HepG2 (cell line): ENCODE measurements around the gene PIGL. TPM values are rescaled to one million over a fixed set of nuclear protein-coding genes. Genes with fewer than 3 reads are reported as not detected.

Source experiments
- BHLHE40 ChIP-seq: IDR thresholded peaks from 2 replicates; pipeline ENCODE4 v1.6.1; 2011; ENCODE audit warnings: low read length, improper control_type of control experiment
- BORCS8-MEF2B ChIP-seq: sonication (generic); formaldehyde crosslinking; IDR thresholded peaks from 2 replicates; pipeline ENCODE4 v1.8.0; 2022; ENCODE audit warnings: mild to moderate bottlenecking, missing genetic modification reagents
- CBX1 ChIP-seq: IDR thresholded peaks from one replicate; pipeline ENCODE4 v1.6.1; 2016; ENCODE audit warnings: antibody characterized with exemption, low read depth
- DNMT1 ChIP-seq: sonication (generic); formaldehyde crosslinking; IDR thresholded peaks from 2 replicates; pipeline ENCODE4 v1.5.1; 2020; ENCODE audit warnings: mild to moderate bottlenecking, missing genetic modification reagents
- ETV6 ChIP-seq: sonication (generic); formaldehyde crosslinking; conservative IDR thresholded peaks from 2 replicates; pipeline ENCODE4 v1.4.0; 2020; ENCODE audit warnings: missing genetic modification reagents
- FIP1L1 ChIP-seq: fragments of 200-400 bp; formaldehyde crosslinking; IDR thresholded peaks from 2 replicates; pipeline ENCODE4 v1.6.1; 2018; ENCODE audit warnings: low read depth, mild to moderate bottlenecking, low read length, moderate library complexity, borderline replicate concordance; ENCODE audit not compliant: insufficient read depth
- GZF1 ChIP-seq: sonication (generic); formaldehyde crosslinking; IDR thresholded peaks from 2 replicates; pipeline ENCODE4 v1.5.1; 2020; ENCODE audit warnings: mild to moderate bottlenecking, missing genetic modification reagents
- HMGA1 ChIP-seq: sonication (generic); formaldehyde crosslinking; conservative IDR thresholded peaks from 2 replicates; pipeline ENCODE4 v1.4.0; 2020; ENCODE audit warnings: missing genetic modification reagents
- NFIC ChIP-seq: IDR thresholded peaks from 2 replicates; pipeline ENCODE4 v1.6.1; 2012; ENCODE audit warnings: mild to moderate bottlenecking, low read length, inconsistent platforms
- NFYC ChIP-seq: IDR thresholded peaks from 2 replicates; pipeline ENCODE4 v1.6.1; 2016; ENCODE audit warnings: missing genetic modification reagents, missing compliant biosample characterization
- SALL1 ChIP-seq: sonication (generic); formaldehyde crosslinking; IDR thresholded peaks from 2 replicates; pipeline ENCODE4 v1.8.0; 2022; ENCODE audit warnings: mild to moderate bottlenecking, missing genetic modification reagents
- SRSF9 ChIP-seq: fragments of 200-400 bp; formaldehyde crosslinking; IDR thresholded peaks from 2 replicates; pipeline ENCODE4 v1.6.1; 2018; ENCODE audit warnings: borderline replicate concordance, mild to moderate bottlenecking, low read depth, low read length; ENCODE audit not compliant: insufficient read depth, poor library complexity, severe bottlenecking
- STAT5B ChIP-seq: sonication (generic); formaldehyde crosslinking; IDR thresholded peaks from 2 replicates; pipeline ENCODE4 v1.4.0; 2020; ENCODE audit warnings: missing genetic modification reagents
- ZFP1 ChIP-seq: IDR thresholded peaks from 2 replicates; pipeline ENCODE4 v1.6.1; 2016
- ZNF431 ChIP-seq: sonication (generic); formaldehyde crosslinking; IDR thresholded peaks from 2 replicates; pipeline ENCODE4 v1.9.0; 2022; ENCODE audit warnings: missing genetic modification reagents, low read depth, mild to moderate bottlenecking, borderline replicate concordance
- ZNF564 ChIP-seq: sonication (generic); formaldehyde crosslinking; IDR thresholded peaks from 2 replicates; pipeline ENCODE4 v1.8.1; 2023; ENCODE audit warnings: mild to moderate bottlenecking, missing genetic modification reagents
- ZNF777 ChIP-seq: sonication (generic); formaldehyde crosslinking; IDR thresholded peaks from 2 replicates; pipeline ENCODE4 v1.4.0; 2020; ENCODE audit warnings: missing genetic modification reagents
- ZNF790 ChIP-seq: sonication (generic); formaldehyde crosslinking; IDR thresholded peaks from 2 replicates; pipeline ENCODE4 v1.8.0; 2022; ENCODE audit warnings: missing genetic modification reagents, mild to moderate bottlenecking, borderline replicate concordance
- polyA plus RNA-seq, 8 experiments: library from polyadenylated mRNA; depleted of rRNA in 3 of 8; stranded (reverse) in 7 of 8; unstranded in 1 of 8; fragments of >200 nt; fragmentation: Illumina TruSeq in 4 of 8; extraction: Trizol in 4 of 8; gene quantifications; 2 replicates each; pipeline versions ENCODE4 v1.2.1 to v1.2.3, GENCODE V29; 2011 to 2016; ENCODE audit warnings: low read depth in 4 of 8, missing spikeins in 1 of 8, mixed read lengths in 1 of 8; ENCODE audit not compliant: insufficient read depth in 1 of 8
- total RNA-seq, 5 experiments: library from RNA; depleted of rRNA; stranded (reverse); fragments of >200 nt; fragmentation: Illumina TruSeq; extraction: Trizol; gene quantifications; 2 replicates each; pipeline ENCODE4 v1.2.3, GENCODE V29; 2016; ENCODE audit warnings: low read depth in 1 of 5
- TF ChIP-seq, protein P1 (sequence below): sonication (generic); formaldehyde crosslinking; IDR thresholded peaks from 2 replicates; pipeline ENCODE4 v1.8.1; 2022; ENCODE audit warnings: low read depth, mild to moderate bottlenecking, missing genetic modification reagents
- TF ChIP-seq, protein P2 (sequence below): sonication (generic); formaldehyde crosslinking; IDR thresholded peaks from 2 replicates; pipeline ENCODE4 v1.5.1; 2020; ENCODE audit warnings: mild to moderate bottlenecking, missing genetic modification reagents, moderate library complexity
- TF ChIP-seq, protein P3 (sequence below): sonication (generic); formaldehyde crosslinking; IDR thresholded peaks from 2 replicates; pipeline ENCODE4 v1.5.0; 2020; ENCODE audit warnings: mild to moderate bottlenecking, missing genetic modification reagents
- TF ChIP-seq, protein P4 (sequence below): sonication (generic); formaldehyde crosslinking; IDR thresholded peaks from 2 replicates; pipeline ENCODE4 v1.8.0; 2022; ENCODE audit warnings: missing genetic modification reagents, mild to moderate bottlenecking, inconsistent platforms, borderline replicate concordance

Gene PIGL
- total and polyA plus RNA-seq, 2 of the 13 experiments (the other 11 are each of a cell fraction or from before 2014, with no cell fraction given): 28.5 to 63.8 TPM

DNA sequence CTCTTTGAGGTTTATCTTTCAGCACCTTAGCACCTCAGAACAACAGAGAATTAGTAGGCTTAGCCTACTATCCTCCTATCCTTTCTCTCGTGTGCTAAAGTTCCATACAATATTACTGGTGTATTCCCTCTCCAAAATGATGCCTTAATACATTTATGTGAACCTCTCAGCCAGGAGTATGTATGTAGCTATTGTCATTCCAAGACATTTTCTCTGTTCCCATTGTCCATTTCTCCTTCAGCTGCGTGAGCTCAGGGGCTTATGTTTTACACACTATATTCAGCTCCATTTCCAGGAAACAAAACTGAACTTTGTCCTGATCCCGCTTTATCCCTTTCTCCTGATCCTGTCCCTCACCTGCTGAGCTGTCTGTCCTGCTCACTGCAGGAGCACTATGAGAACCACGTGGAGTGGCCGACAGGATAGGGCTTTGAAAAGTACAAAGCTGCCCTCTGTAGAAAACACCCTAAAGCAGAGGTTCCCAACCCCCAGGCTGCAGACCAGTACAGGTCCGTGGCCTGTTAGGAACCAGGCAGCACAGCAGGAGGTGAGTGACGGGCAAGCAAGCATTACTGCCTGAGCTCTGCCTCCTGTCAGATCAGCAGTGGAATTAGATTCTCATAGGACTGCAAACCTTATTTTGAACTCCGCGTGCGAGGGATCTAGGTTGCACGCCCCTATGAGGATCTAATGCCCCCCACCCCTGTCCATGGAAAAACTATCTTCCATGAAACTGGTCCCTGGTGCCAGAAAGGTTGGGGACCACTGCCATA lies 80.5 kb downstream of the PIGL start (continued):
- TF ChIP-seq, protein P1, sequence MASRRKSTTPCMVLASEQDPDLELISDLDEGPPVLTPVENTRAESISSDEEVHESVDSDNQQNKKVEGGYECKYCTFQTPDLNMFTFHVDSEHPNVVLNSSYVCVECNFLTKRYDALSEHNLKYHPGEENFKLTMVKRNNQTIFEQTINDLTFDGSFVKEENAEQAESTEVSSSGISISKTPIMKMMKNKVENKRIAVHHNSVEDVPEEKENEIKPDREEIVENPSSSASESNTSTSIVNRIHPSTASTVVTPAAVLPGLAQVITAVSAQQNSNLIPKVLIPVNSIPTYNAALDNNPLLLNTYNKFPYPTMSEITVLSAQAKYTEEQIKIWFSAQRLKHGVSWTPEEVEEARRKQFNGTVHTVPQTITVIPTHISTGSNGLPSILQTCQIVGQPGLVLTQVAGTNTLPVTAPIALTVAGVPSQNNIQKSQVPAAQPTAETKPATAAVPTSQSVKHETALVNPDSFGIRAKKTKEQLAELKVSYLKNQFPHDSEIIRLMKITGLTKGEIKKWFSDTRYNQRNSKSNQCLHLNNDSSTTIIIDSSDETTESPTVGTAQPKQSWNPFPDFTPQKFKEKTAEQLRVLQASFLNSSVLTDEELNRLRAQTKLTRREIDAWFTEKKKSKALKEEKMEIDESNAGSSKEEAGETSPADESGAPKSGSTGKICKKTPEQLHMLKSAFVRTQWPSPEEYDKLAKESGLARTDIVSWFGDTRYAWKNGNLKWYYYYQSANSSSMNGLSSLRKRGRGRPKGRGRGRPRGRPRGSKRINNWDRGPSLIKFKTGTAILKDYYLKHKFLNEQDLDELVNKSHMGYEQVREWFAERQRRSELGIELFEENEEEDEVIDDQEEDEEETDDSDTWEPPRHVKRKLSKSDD (CRISPR knock-in tag): no peak; the same call in 1 of the 2 replicates
- TF ChIP-seq NFYC (CRISPR knock-in tag): no peak
- no peak for TF ChIP-seq FIP1L1
- 0 out of 2 replicates have a peak, but pooled peaks have one; percentile 34 for TF ChIP-seq NFIC
- TF ChIP-seq ZNF777: no peak
- TF ChIP-seq GZF1 (CRISPR knock-in tag): peak; percentile 83
- TF ChIP-seq CBX1: no peak
- TF ChIP-seq, protein P2, sequence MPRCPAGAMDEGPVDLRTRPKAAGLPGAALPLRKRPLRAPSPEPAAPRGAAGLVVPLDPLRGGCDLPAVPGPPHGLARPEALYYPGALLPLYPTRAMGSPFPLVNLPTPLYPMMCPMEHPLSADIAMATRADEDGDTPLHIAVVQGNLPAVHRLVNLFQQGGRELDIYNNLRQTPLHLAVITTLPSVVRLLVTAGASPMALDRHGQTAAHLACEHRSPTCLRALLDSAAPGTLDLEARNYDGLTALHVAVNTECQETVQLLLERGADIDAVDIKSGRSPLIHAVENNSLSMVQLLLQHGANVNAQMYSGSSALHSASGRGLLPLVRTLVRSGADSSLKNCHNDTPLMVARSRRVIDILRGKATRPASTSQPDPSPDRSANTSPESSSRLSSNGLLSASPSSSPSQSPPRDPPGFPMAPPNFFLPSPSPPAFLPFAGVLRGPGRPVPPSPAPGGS (CRISPR knock-in tag): no peak
- TF ChIP-seq BORCS8-MEF2B: 0 out of 2 replicates have a peak, but pooled peaks have one; percentile 42
- TF ChIP-seq ZNF564 (CRISPR knock-in tag): 0 out of 2 replicates have a peak, but pooled peaks have one; percentile 58
- TF ChIP-seq, protein P3, sequence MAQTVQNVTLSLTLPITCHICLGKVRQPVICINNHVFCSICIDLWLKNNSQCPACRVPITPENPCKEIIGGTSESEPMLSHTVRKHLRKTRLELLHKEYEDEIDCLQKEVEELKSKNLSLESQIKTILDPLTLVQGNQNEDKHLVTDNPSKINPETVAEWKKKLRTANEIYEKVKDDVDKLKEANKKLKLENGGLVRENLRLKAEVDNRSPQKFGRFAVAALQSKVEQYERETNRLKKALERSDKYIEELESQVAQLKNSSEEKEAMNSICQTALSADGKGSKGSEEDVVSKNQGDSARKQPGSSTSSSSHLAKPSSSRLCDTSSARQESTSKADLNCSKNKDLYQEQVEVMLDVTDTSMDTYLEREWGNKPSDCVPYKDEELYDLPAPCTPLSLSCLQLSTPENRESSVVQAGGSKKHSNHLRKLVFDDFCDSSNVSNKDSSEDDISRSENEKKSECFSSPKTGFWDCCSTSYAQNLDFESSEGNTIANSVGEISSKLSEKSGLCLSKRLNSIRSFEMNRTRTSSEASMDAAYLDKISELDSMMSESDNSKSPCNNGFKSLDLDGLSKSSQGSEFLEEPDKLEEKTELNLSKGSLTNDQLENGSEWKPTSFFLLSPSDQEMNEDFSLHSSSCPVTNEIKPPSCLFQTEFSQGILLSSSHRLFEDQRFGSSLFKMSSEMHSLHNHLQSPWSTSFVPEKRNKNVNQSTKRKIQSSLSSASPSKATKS: no peak
- TF ChIP-seq, protein P4, sequence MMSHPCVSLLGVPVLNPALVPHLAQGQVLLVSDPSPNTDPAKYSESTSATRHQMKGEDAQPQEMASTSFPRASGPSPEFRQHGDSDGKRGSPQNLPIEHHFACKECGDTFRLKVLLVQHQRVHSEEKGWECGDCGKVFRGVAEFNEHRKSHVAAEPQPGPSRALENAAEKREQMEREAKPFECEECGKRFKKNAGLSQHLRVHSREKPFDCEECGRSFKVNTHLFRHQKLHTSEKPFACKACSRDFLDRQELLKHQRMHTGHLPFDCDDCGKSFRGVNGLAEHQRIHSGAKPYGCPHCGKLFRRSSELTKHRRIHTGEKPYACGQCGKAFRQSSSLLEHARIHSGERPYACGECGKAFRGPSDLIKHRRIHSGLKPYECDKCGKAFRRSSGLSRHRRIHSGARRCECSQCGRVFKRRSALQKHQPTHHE (CRISPR knock-in tag): no peak
- TF ChIP-seq BHLHE40: no peak
- TF ChIP-seq HMGA1 (CRISPR knock-in tag): no peak
- peak; percentile 61 for TF ChIP-seq SALL1 (CRISPR knock-in tag)
- no peak for TF ChIP-seq STAT5B (CRISPR knock-in tag)
- TF ChIP-seq ZNF431 (CRISPR knock-in tag): 0 out of 2 replicates have a peak, but pooled peaks have one; percentile 6
- TF ChIP-seq ZNF790: no peak
- TF ChIP-seq ZFP1 (CRISPR knock-in tag): no peak
- TF ChIP-seq DNMT1 (CRISPR knock-in tag): no peak
- TF ChIP-seq SRSF9: no peak
- TF ChIP-seq ETV6: peak; percentile 85
